HFFc6 (cell line): ENCODE measurements around the gene CELF1. TPM values are rescaled to one million over a fixed set of nuclear protein-coding genes. Genes with fewer than 3 reads are reported as not detected.
A peak's percentile ranks its signal among the peaks of the same experiment; 100 is the strongest.

Experiments used
- DNase-seq: peaks from one replicate; pipeline ENCODE4 v3.0.0-alpha.2; 2018
- H3K27ac Mint-ChIP-seq: 2 replicates; pipeline ENCODE4 v1.8.0; 2020; ENCODE audit warnings: mild to moderate bottlenecking, mixed read lengths
- H3K27me3 Mint-ChIP-seq: 2 replicates; pipeline ENCODE4 v1.8.0; 2021; ENCODE audit warnings: mild to moderate bottlenecking, moderate library complexity, mixed read lengths; ENCODE audit not compliant: insufficient read depth
- H3K36me3 Mint-ChIP-seq: 2 replicates; pipeline ENCODE4 v1.8.0; 2021; ENCODE audit warnings: low read depth, mixed read lengths
- H3K4me1 Mint-ChIP-seq: 2 replicates; pipeline ENCODE4 v1.8.0; 2020; ENCODE audit warnings: low read depth, mixed read lengths
- H3K4me3 Mint-ChIP-seq: 2 replicates; pipeline ENCODE4 v1.8.0; 2020; ENCODE audit warnings: mild to moderate bottlenecking, moderate library complexity, mixed read lengths
- H3K9me3 Mint-ChIP-seq: 2 replicates; pipeline ENCODE4 v1.8.0; 2020; ENCODE audit warnings: mild to moderate bottlenecking, mixed read lengths
- total RNA-seq, 6 experiments: library from RNA; stranded (reverse); fragmentation: NEBNext Ultra II Directional; extraction: Animal tissue kit (Norgen Biotek cat#: 25700); gene quantifications; 2 replicates in 1 of 6; 3 replicates in 5 of 6; pipeline ENCODE4 v1.2.3, GENCODE V29; 2021
- TF ChIP-seq, protein P1 (sequence below): fragments of 200-600 bp; sonication (generic); IDR thresholded peaks from 2 replicates; pipeline ENCODE4 v1.5.0; 2021; ENCODE audit warnings: antibody characterized with exemption, mild to moderate bottlenecking

The CELF1 gene
- total RNA-seq, 6 experiments from 2014 or later: 103 to 131 (median 120) TPM

DNA sequence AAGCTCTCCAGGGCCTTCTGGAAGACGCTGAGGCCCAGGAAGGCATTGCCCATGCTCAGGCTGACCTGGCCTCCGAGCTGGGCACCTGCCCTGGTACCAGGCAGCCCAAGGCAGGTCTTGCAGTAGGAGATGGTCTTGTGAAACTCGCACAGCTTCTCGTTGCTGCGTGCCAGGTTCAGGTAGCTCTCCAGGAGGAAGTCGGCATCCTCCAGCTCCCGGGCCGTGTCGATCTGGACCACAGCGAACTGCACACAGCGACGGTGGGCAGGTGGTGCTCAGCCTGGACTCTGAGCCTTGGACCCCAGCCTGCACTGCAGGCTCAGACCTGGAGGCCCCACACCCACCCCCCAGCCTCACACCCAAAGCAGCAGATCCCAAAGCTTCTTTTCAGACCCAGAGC, 105.0 kb downstream of the CELF1 start:
- Mint-ChIP-seq H3K4me1 (peaks cover 11% of the 10 kb centered on the region), H3K27ac (no peak overlapping the region), H3K36me3 (0 out of 2 replicates have a peak, but pooled peaks cover 4% of the 10 kb centered on the region), H3K4me3 (no peak overlapping the region), H3K9me3 (no peaks in the 10 kb centered on the region), H3K27me3 (no peaks in the 10 kb centered on the region; the same call in none of the 2 replicates)
- TF ChIP-seq, protein P1, sequence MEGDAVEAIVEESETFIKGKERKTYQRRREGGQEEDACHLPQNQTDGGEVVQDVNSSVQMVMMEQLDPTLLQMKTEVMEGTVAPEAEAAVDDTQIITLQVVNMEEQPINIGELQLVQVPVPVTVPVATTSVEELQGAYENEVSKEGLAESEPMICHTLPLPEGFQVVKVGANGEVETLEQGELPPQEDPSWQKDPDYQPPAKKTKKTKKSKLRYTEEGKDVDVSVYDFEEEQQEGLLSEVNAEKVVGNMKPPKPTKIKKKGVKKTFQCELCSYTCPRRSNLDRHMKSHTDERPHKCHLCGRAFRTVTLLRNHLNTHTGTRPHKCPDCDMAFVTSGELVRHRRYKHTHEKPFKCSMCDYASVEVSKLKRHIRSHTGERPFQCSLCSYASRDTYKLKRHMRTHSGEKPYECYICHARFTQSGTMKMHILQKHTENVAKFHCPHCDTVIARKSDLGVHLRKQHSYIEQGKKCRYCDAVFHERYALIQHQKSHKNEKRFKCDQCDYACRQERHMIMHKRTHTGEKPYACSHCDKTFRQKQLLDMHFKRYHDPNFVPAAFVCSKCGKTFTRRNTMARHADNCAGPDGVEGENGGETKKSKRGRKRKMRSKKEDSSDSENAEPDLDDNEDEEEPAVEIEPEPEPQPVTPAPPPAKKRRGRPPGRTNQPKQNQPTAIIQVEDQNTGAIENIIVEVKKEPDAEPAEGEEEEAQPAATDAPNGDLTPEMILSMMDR: no peak
- no peak for DNase-seq

DNA sequence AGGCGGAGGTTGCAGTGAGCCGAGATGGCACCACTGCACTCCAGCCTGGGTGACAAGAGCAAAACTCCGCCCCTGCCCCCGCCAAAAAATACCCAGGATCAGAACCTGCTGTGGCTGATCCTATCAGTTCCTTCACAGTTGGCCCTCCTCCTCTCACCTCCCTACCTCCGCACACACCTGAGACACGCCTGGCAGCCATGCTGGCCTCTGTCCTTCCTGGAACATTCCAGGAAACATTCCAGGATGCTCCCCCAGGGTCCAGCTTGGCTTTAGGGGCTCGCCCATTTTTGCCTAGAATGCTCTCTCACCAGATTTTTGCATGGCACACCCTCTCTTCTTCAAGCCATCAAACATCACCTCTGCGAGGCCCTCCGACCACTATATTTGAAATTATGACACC, 106.1 kb downstream of the CELF1 start:
- Mint-ChIP-seq H3K27ac (no peak overlapping the region), H3K4me1 (peaks cover 11% of the 10 kb centered on the region), H3K9me3 (no peaks in the 10 kb centered on the region), H3K4me3 (no peak overlapping the region), H3K27me3 (no peaks in the 10 kb centered on the region; the same call in none of the 2 replicates), H3K36me3 (no peaks in the 10 kb centered on the region)
- no peak for DNase-seq
- TF ChIP-seq, protein P1: no peak

DNA sequence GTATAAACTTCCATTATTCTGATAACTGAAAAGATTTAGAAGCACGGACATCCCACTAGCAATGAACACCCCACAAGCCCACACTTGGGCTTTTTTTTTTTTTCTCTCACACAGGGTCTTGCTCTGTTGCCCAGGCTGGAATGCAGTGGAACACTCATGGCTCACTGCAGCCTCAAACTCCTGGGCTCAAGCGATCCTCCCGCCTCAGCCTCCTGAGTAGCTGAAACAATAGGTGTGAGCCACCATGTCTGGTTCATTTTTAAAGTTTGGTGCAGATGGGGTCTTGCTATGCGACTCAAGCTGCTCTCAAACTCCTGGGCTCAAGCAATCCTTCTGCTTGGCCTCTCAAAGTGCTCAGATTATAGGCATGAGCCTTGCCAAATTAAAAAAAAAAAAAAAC, 107.1 kb downstream of the CELF1 start:
- H3K4me1 Mint-ChIP-seq: peaks cover 11% of the 10 kb centered on the region
- H3K27me3 Mint-ChIP-seq: no peaks in the 10 kb centered on the region; the same call in none of the 2 replicates
- no peak overlapping the region for H3K27ac Mint-ChIP-seq
- no peaks in the 10 kb centered on the region for H3K9me3 Mint-ChIP-seq
- H3K4me3 Mint-ChIP-seq: no peak overlapping the region
- no peak for DNase-seq
- H3K36me3 Mint-ChIP-seq: no peaks in the 10 kb centered on the region
- TF ChIP-seq, protein P1: no peak

DNA sequence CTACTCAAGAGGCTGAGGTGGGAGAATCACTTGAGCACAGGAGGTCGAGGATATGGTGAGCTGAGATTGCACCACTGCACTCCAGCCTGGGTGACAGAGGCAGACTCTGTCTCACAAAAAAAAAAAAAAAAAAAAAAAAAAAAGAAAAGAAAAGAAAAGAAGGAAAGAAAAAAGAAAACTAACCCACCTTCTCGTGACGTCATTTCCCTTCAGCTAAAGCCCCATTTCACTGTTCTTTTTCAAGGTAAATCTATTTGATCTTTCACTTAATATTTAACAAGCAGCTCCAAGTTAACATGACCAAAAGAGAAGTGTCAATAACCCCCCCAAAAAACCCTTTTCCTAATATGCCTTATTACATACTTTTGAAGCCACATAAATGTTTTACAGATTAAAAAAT, 109.1 kb downstream of the CELF1 start:
- H3K9me3 Mint-ChIP-seq: no peaks in the 10 kb centered on the region
- DNase-seq: no peak
- H3K4me1 Mint-ChIP-seq: peaks cover 4% of the 10 kb centered on the region; the same call in 1 of the 2 replicates
- H3K36me3 Mint-ChIP-seq: no peaks in the 10 kb centered on the region
- no peak overlapping the region for H3K27ac Mint-ChIP-seq
- H3K4me3 Mint-ChIP-seq: no peak overlapping the region
- TF ChIP-seq, protein P1: no peak
- H3K27me3 Mint-ChIP-seq: peaks cover 2% of the 10 kb centered on the region

DNA sequence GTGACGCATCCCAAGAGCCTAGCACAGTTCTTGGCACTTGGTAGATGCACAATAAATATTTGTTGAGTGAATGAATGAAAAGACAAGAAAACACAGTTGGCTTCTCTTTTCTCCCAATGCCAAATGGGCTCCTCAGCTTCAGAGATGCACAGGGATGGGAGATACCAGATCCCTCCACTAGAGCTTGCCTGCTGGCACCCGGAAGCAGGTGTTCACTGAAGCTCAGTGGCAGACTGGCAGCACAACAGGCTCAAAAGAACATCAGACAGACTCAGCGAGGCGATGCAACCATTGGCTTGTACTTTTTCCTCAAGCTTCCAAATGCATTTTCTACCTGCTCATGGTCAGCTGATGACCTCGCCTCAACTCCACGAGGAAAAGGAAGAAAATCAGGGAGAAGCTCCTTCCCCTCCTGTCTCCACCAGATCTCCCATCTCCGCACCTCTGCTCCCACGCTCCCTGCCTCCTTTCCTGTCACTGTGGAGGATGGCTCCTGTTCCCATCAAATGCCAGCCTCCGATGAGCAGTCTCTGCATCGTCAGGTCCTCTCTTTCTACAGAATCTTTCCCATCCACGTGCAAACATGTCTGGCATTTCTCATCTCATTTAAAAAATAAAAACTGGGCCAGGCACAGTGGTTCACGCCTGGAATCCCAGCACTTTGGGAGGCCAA, 109.8 kb downstream of the CELF1 start:
- no peak overlapping the region for H3K4me3 Mint-ChIP-seq
- TF ChIP-seq, protein P1: peak; percentile 24; the same call in 1 of the 2 replicates
- H3K4me1 Mint-ChIP-seq: peaks cover 4% of the 10 kb centered on the region; the same call in 1 of the 2 replicates
- DNase-seq: no peak
- peaks cover 2% of the 10 kb centered on the region for H3K27me3 Mint-ChIP-seq
- no peaks in the 10 kb centered on the region for H3K36me3 Mint-ChIP-seq
- H3K9me3 Mint-ChIP-seq: no peaks in the 10 kb centered on the region
- H3K27ac Mint-ChIP-seq: no peak overlapping the region
